HepG2 (cell line): ENCODE data around the gene MAP2K6. TPM values are rescaled to one million over a fixed set of nuclear protein-coding genes. Genes with fewer than 3 reads are reported as not detected.

ENCODE experiments used
- ATAC-seq: fragments of 200-7000 bp; cut with Tn5 transposase; 3 replicates; pipeline ENCODE4 v1.9.1; 2020; ENCODE audit warnings: mild to moderate bottlenecking, moderate library complexity
- BruUV-seq: library from RNA; stranded (reverse); fragments of 400-500 nt; replicated peaks from 2 replicates; lab custom pipeline; 2021; lab: Mats Ljungman, UMichigan
- CTCF ChIA-PET: fragments of 300-600 bp; formaldehyde crosslinking; extraction: SDS; loops from one replicate; lab custom pipeline; 2021; ENCODE audit warnings: low total read pairs, inconsistent platforms, low intra/inter-chr PET ratio; lab: Yijun Ruan, JAX
- POLR2A ChIA-PET: fragments of 350-600 bp; sonication (Branson Sonifier 250); formaldehyde crosslinking; loops from one replicate; lab custom pipeline; 2020; ENCODE audit warnings: antibody characterized with exemption, inconsistent platforms; lab: Yijun Ruan, JAX
- DNase-seq: peaks from one replicate; pipeline ENCODE4 v3.0.0-alpha.2; 2015; ENCODE audit warnings: low spot score
- FAIRE-seq: peaks from 3 replicates; lab custom pipeline; 2011; peaks lifted over from hg19 to GRCh38; lab: Jason Lieb, UNC
- H2AFZ ChIP-seq: one replicate; pipeline ENCODE4 v1.6.1; 2011; ENCODE audit warnings: low read length, inconsistent platforms
- H3K27ac ChIP-seq: fragments of 300-600 bp; 3 replicates; pipeline ENCODE4 v1.8.0; 2011; ENCODE audit warnings: mixed run types, mild to moderate bottlenecking, mixed read lengths, low read length, inconsistent platforms; ENCODE audit not compliant: insufficient read depth; ENCODE audit errors: extremely low read length
- H3K27me3 ChIP-seq, 2 experiments: fragments of 200-600 bp in 1 of 2; 2 replicates in 1 of 2; 3 replicates in 1 of 2; pipeline versions ENCODE4 v1.6.0 to v1.8.0; 2011; ENCODE audit warnings: low read length in 2 of 2, mild to moderate bottlenecking in 2 of 2, moderate library complexity in 2 of 2, inconsistent platforms in 1 of 2; ENCODE audit not compliant: insufficient read depth in 2 of 2, control insufficient read depth in 1 of 2
- H3K36me3 ChIP-seq, 2 experiments: fragments of 200-600 bp in 1 of 2; replicated peaks in 1 of 2; 2 replicates in 1 of 2; 3 replicates in 1 of 2; pipeline versions ENCODE4 v1.5.1 to v1.8.0; 2011; ENCODE audit warnings: low read length in 2 of 2, inconsistent platforms in 1 of 2; ENCODE audit not compliant: insufficient read depth in 2 of 2, control insufficient read depth in 1 of 2
- H3K4me1 ChIP-seq: 2 replicates; pipeline ENCODE4 v1.5.1; 2012; ENCODE audit warnings: low read length, inconsistent platforms; ENCODE audit not compliant: insufficient read depth
- H3K4me2 ChIP-seq: 2 replicates; pipeline ENCODE4 v1.6.0; 2011; ENCODE audit warnings: low read depth, low read length, inconsistent platforms
- H3K4me3 ChIP-seq, 3 experiments: fragments of 200-600 bp in 1 of 3; sonication (generic), shearing (Covaris generic) in 1 of 3; replicated peaks in 1 of 3; 2 replicates each; pipeline ENCODE4 v1.5.1; 2011 to 2016; ENCODE audit warnings: low read length in 3 of 3, inconsistent platforms in 2 of 3, low read depth in 2 of 3, mild to moderate bottlenecking in 2 of 3, control low read depth in 1 of 3, mixed read lengths in 1 of 3; ENCODE audit not compliant: insufficient read depth in 1 of 3
- H3K79me2 ChIP-seq: one replicate; pipeline ENCODE4 v1.6.1; 2011; ENCODE audit warnings: low read length, inconsistent platforms; ENCODE audit not compliant: insufficient read depth
- H3K9ac ChIP-seq: 2 replicates; pipeline ENCODE4 v1.6.0; 2011; ENCODE audit warnings: mild to moderate bottlenecking, low read depth, low read length, inconsistent platforms; ENCODE audit not compliant: insufficient read depth
- H3K9me3 ChIP-seq: 2 replicates; pipeline ENCODE4 v1.5.1; 2012; ENCODE audit warnings: mild to moderate bottlenecking, low read length
- H4K20me1 ChIP-seq: 2 replicates; pipeline ENCODE4 v1.6.0; 2011; ENCODE audit warnings: inconsistent platforms, mild to moderate bottlenecking, low read length, moderate library complexity; ENCODE audit not compliant: insufficient read depth
- KDM6A ChIP-seq: IDR thresholded peaks from 2 replicates; pipeline ENCODE4 v1.6.1; 2016; ENCODE audit warnings: low read depth
- MED1 ChIP-seq: sonication (generic); formaldehyde crosslinking; IDR thresholded peaks from 2 replicates; pipeline ENCODE4 v1.4.0; 2020; ENCODE audit warnings: missing genetic modification reagents
- RAD21 ChIP-seq: fragments of 450-650 bp; formaldehyde crosslinking; IDR thresholded peaks from 2 replicates; pipeline ENCODE4 v1.5.0; 2020; ENCODE audit warnings: mild to moderate bottlenecking
- ZBTB26 ChIP-seq: IDR thresholded peaks from 2 replicates; pipeline ENCODE4 v1.6.1; 2016; ENCODE audit warnings: missing compliant biosample characterization, missing genetic modification reagents, borderline replicate concordance
- ZNF101 ChIP-seq: sonication (generic); formaldehyde crosslinking; IDR thresholded peaks from 2 replicates; pipeline ENCODE4 v1.4.0; 2020; ENCODE audit warnings: mild to moderate bottlenecking, low read depth, missing genetic modification reagents, borderline replicate concordance
- ZNF256 ChIP-seq: sonication (generic); formaldehyde crosslinking; conservative IDR thresholded peaks from 2 replicates; pipeline ENCODE4 v1.4.0; 2020; ENCODE audit warnings: missing genetic modification reagents
- ZNF329 ChIP-seq: sonication (generic); formaldehyde crosslinking; IDR thresholded peaks from 2 replicates; pipeline ENCODE4 v1.9.0; 2021; ENCODE audit warnings: low read depth, mild to moderate bottlenecking, missing genetic modification reagents
- ZNF333 ChIP-seq: sonication (generic); formaldehyde crosslinking; IDR thresholded peaks from 2 replicates; pipeline ENCODE4 v1.4.0; 2020; ENCODE audit warnings: mild to moderate bottlenecking, missing genetic modification reagents, borderline replicate concordance
- ZNF431 ChIP-seq: sonication (generic); formaldehyde crosslinking; IDR thresholded peaks from 2 replicates; pipeline ENCODE4 v1.9.0; 2022; ENCODE audit warnings: missing genetic modification reagents, low read depth, mild to moderate bottlenecking, borderline replicate concordance
- ZNF468 ChIP-seq: sonication (generic); formaldehyde crosslinking; IDR thresholded peaks from 2 replicates; pipeline ENCODE4 v1.8.0; 2022; ENCODE audit warnings: mild to moderate bottlenecking, moderate library complexity, missing genetic modification reagents
- ZSCAN29 ChIP-seq: sonication (generic); formaldehyde crosslinking; conservative IDR thresholded peaks from 2 replicates; pipeline ENCODE4 v1.4.0; 2020; ENCODE audit warnings: mild to moderate bottlenecking, missing genetic modification reagents
- WGBS: methylation state at CpG from one replicate; pipeline ENCODE4 v1.1.6; 2017; ENCODE audit warnings: low lambda C conversion rate; 5-methylcytosine and 5-hydroxymethylcytosine counted together
- in situ Hi-C: cut with HindIII; loops from 2 replicates; pipeline ENCODE4 v1.10.0; 2017; ENCODE audit warnings: low pct_unique_long_range_greater_than_20kb; ENCODE audit not compliant: extremely low pct_ligation_motif_present
- intact Hi-C: fragments of 100-400 bp; cut with micrococcal nuclease; formaldehyde crosslinking; loops from one replicate; pipeline ENCODE4 v1.10.0; 2022; ENCODE audit not compliant: unreplicated experiment
- polyA plus RNA-seq, 8 experiments: library from polyadenylated mRNA; depleted of rRNA in 3 of 8; stranded (reverse) in 7 of 8; unstranded in 1 of 8; fragments of >200 nt; fragmentation: Illumina TruSeq in 4 of 8; extraction: Trizol in 4 of 8; gene quantifications; 2 replicates each; pipeline versions ENCODE4 v1.2.1 to v1.2.3, GENCODE V29; 2011 to 2016; ENCODE audit warnings: low read depth in 4 of 8, missing spikeins in 1 of 8, mixed read lengths in 1 of 8; ENCODE audit not compliant: insufficient read depth in 1 of 8
- total RNA-seq, 5 experiments: library from RNA; depleted of rRNA; stranded (reverse); fragments of >200 nt; fragmentation: Illumina TruSeq; extraction: Trizol; gene quantifications; 2 replicates each; pipeline ENCODE4 v1.2.3, GENCODE V29; 2016; ENCODE audit warnings: low read depth in 1 of 5

The MAP2K6 gene
- total and polyA plus RNA-seq, 2 of the 13 experiments (the other 11 are each of a cell fraction or from before 2014, with no cell fraction given), result 5.1 to 33.6 TPM

- no peak overlapping the region for H3K27ac ChIP-seq
- H3K27me3 ChIP-seq, result no peaks in the 10 kb centered on the region
- intact Hi-C loops, result no loop called here
- ATAC-seq (no peak), DNase-seq (no peak), FAIRE-seq (no peak)
- H3K36me3 ChIP-seq, result peaks cover 0 to 2% of the 10 kb centered on the region in 2 experiments; a peak in 1 of 5 replicates
- H3K4me2 ChIP-seq, result no peak overlapping the region
- ChIA-PET CTCF (no interaction called here), POLR2A (no interaction called here)
- H3K9ac ChIP-seq, result no peak overlapping the region
- in situ Hi-C loops, result no loop called here
- WGBS, result 82% methylated on average over 6 of the region's 6 CpGs
- BruUV-seq, result no TSS peak
- H2AFZ ChIP-seq, result no peak overlapping the region
- H3K4me3 ChIP-seq, result no peak overlapping the region
- no peaks in the 10 kb centered on the region for H3K4me1 ChIP-seq
- no peaks in the 10 kb centered on the region for H4K20me1 ChIP-seq
- no peak for TF ChIP-seq ZNF101 (CRISPR knock-in tag)
- TF ChIP-seq MED1 (CRISPR knock-in tag), result no peak
- no peak for TF ChIP-seq ZNF256
- no peak for TF ChIP-seq KDM6A (CRISPR knock-in tag)
- no peak for TF ChIP-seq ZBTB26
- TF ChIP-seq RAD21 (CRISPR knock-in tag), result no peak
- TF ChIP-seq ZNF329, result no peak
- TF ChIP-seq ZNF431 (CRISPR knock-in tag), result no peak
- no peak for TF ChIP-seq ZNF468 (CRISPR knock-in tag)
- no peak for TF ChIP-seq ZNF333 (CRISPR knock-in tag)
- no peak for TF ChIP-seq ZSCAN29 (CRISPR knock-in tag)
- TF ChIP-seq, all 625 proteins: peak for 0
- Histone ChIP-seq H3K9me3 (no peaks in the 10 kb centered on the region), H3K79me2 (no peaks in the 10 kb centered on the region)
These were observed 120.6 kb downstream of the MAP2K6 start for GRCh38 chr17:69535016-69535570.
